ENCODE data around the gene AMPD1.

The AMPD1 gene

DNA sequence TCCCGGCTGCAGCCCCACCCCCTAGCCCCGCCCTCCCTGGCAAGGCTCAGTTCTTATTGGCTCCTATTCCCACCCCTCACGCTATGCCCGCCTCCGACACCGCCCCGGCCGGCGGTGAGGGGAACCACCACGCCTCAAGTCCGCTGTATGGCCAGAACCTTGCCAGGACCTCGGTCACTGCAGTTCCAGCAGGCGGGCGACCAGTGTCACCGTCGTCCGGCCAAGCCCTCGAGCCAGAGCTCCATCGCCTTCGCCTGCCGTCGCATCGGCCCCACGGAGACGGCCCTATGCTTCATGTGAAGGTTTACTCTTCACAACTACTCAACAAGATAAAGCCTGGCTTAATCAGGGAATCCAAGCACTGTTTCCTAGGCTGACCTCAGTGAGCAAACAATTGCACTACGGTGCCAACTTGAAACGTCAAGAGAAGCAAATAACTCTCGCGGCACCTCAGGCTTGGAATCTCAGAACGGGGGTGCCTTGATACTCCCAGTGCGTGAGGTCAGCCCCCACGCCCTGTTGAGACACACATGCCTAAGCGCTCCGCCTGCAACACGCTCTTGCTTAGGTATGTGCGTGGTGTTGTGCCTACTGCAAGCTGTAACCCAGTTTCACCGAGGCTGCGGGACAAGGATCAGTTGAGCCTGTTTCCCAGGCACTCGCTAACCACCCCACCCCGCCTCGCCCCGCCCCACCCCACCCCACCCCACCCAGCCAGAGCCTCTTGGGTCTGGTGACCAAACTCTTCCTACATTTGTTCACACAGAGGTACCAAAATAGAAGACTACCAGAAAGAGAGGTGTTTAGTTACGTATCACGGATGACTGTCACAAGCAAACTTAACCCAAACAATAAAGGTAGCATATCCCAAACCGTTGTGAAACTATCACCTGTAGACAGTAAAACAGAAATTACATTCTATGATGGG, 25.0 kb downstream of the AMPD1 start:
- TF ChIP-seq, protein P1, sequence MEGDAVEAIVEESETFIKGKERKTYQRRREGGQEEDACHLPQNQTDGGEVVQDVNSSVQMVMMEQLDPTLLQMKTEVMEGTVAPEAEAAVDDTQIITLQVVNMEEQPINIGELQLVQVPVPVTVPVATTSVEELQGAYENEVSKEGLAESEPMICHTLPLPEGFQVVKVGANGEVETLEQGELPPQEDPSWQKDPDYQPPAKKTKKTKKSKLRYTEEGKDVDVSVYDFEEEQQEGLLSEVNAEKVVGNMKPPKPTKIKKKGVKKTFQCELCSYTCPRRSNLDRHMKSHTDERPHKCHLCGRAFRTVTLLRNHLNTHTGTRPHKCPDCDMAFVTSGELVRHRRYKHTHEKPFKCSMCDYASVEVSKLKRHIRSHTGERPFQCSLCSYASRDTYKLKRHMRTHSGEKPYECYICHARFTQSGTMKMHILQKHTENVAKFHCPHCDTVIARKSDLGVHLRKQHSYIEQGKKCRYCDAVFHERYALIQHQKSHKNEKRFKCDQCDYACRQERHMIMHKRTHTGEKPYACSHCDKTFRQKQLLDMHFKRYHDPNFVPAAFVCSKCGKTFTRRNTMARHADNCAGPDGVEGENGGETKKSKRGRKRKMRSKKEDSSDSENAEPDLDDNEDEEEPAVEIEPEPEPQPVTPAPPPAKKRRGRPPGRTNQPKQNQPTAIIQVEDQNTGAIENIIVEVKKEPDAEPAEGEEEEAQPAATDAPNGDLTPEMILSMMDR (conservative IDR thresholded peaks at IDR 0.05; ENCODE audit: low read length): peak; percentile 12; the same call in 1 of the 2 replicates
- peak overlapping the region; percentile 85 for H3K4me3 ChIP-seq (ENCODE audit: low read length)
- peak; percentile 87 for DNase-seq (ENCODE audit: low read depth)

DNA sequence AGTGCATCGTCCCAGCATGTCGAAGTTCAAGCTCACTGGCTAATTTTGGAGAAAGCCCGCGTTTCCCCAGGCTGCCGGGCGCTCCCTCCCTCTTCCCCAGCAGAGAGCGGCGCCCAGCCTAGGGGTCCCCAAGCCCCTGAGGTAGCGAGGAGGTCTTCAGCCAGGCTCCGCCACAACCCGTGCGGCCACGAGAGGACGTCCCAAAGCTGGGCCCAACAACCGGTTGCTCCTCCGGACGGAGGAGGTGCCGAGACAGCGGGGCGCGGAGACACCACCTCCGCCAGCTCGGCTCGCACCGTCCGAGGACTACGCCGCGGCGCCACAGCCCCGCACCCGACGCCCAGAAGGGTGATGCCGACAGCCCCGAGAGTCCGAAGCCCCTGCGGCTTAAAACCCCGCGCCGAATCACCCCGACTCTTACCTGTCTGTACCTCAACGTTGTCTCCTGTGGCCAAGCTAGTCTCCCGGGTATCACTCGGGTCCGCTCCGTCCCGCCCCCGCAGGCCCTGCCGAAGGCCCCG, 25.7 kb downstream of the AMPD1 start, which contains the start of gene DENND2C:
TSS of gene DENND2C (minus strand) at position 488 of the 521 bp plus-strand sequence. CDS start 44,065 bp downstream, outside the sequence.
- no peak for DNase-seq (ENCODE audit: low read depth)
- H3K4me3 ChIP-seq (ENCODE audit: low read length): peak within 1 kb of the TSS; percentile 85
- TF ChIP-seq, protein P1 (conservative IDR thresholded peaks at IDR 0.05; ENCODE audit: low read length): peak; percentile 8; the same call in 1 of the 2 replicates

DNA sequence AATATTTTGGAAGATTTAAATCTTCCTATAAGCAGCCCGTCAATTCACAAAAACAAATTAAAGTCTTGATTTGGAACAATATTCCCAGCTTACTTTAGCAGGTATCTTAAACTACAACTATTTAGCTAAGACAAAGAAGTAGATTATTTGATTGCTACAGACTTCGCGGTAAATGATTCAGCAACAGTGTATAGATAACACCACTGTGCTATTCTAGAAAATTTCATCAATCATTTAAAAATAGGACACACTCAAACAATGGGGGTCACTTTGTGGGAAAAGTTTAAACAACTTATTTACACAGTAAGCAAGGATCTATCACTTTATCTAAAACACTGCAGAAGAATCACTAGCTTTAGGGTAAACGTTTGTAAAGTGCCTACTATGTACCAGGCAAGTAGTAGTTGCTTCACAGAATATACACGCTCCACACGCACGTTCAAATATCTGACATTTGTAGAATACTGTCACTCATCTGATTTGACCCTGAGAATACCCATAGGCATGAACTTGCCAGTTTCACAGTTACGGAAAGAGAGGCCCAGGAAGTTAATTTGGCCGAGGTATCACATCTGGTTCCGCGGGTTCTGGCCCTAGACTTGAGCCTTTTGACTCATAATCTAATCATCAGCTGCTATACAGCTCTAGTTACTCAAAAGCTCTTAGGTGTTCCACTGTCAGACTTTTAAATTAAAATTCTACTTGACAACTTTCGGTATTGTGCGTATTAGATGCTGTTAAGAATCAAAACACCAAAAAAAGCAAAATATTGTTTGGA, 26.4 kb downstream of the AMPD1 start:
- H3K4me3 ChIP-seq (ENCODE audit: low read length): peak overlapping the region; percentile 85
- TF ChIP-seq, protein P1 (conservative IDR thresholded peaks at IDR 0.05; ENCODE audit: low read length): no peak
- DNase-seq (ENCODE audit: low read depth): peak; percentile 42

DNA sequence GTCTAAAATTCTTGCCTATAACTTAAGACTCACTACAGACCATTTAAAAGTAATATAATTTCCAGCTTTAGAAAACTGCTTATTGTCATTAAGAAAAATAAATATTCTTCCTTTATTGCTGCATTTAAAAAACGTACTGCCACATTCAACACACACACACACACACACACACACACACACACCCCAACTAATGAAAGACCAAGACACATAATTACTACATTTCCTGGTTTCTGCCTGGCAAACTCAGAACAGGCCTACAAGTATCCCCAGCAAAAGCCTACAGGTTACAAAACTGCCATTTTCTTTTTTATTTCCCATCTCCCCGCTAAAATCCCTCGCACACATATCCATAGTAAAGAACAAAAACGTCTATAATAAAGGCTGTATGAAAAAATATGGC, 27.0 kb downstream of the AMPD1 start:
- TF ChIP-seq, protein P1 (conservative IDR thresholded peaks at IDR 0.05; ENCODE audit: low read length): no peak

DNA sequence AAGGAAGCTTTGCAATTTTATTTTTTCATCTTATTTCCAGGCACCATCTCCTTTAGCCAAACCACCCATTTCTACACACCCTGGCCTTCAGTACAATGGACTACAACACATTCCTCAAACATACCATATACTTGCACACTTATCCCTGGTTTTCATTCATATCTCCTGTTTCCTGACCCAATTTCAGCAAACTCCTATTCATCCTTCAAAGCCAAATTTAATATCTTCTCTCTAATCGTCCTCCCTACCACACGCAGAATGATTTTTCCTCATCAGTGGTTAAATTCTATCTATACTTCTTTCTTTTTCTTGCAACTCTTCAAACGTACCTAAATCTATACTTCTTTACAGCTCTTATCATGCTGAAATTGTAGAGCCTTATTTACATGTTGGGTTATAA, 28.4 kb downstream of the AMPD1 start:
- H3K4me3 ChIP-seq (ENCODE audit: low read length): no peak overlapping the region
- TF ChIP-seq, protein P1 (conservative IDR thresholded peaks at IDR 0.05; ENCODE audit: low read length): no peak
- no peak for DNase-seq (ENCODE audit: low read depth)

More for the DNA sequence above, 27.0 kb downstream of the AMPD1 start:
- no peak overlapping the region for H3K4me3 ChIP-seq (ENCODE audit: low read length)
- no peak for DNase-seq (ENCODE audit: low read depth)

DNA sequence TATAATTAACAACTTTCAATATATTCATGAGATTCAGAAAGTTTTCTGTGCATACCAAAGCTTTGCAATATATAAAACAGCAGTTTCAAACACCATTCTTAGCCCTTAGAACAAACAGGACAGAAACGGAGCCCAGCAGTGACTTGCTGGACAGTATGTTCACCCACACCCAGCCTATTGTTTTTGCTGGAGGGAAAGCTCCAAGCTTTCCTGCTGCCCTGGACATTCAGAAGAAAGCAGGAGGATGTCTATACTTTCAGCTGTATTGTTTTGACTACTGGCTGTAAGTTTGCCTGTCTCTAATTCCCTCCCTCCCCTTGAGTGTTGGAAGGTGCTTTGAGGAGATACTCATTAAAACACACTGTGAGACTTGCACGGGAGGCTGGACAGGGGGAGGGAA, 35.1 kb downstream of the AMPD1 start:
- TF ChIP-seq, protein P1 (conservative IDR thresholded peaks at IDR 0.05; ENCODE audit: low read length): no peak
- no peak overlapping the region for H3K4me3 ChIP-seq (ENCODE audit: low read length)
- DNase-seq (ENCODE audit: low read depth): no peak

All from AG10803 (cell line).